BE2C (cell line): ENCODE measurements around the gene DLG2.

Experiments
- DNase-seq: peaks from one replicate; pipeline ENCODE4 v3.0.0-alpha.2; 2020
- H3K27me3 ChIP-seq: fragments of 250-450 bp; sonication (Bioruptor Pico); 2 replicates; pipeline ENCODE4 v1.5.1; 2020; ENCODE audit warnings: mild to moderate bottlenecking
- H3K36me3 ChIP-seq: fragments of 250-450 bp; sonication (Bioruptor Pico); 2 replicates; pipeline ENCODE4 v1.5.1; 2020; ENCODE audit warnings: mild to moderate bottlenecking
- H3K4me1 ChIP-seq: fragments of 250-450 bp; sonication (Bioruptor Pico); 2 replicates; pipeline ENCODE4 v1.5.1; 2020
- H3K4me3 ChIP-seq: 2 replicates; pipeline ENCODE4 v1.5.1; 2011; ENCODE audit warnings: low read depth, low read length
- H3K9me3 ChIP-seq: fragments of 250-450 bp; sonication (Bioruptor Pico); 2 replicates; pipeline ENCODE4 v1.5.1; 2020
- TF ChIP-seq, protein P1 (sequence below): IDR thresholded peaks from 2 replicates; pipeline ENCODE4 v1.5.1; 2012; ENCODE audit warnings: mild to moderate bottlenecking, low read depth, low read length

The DLG2 gene

DNA sequence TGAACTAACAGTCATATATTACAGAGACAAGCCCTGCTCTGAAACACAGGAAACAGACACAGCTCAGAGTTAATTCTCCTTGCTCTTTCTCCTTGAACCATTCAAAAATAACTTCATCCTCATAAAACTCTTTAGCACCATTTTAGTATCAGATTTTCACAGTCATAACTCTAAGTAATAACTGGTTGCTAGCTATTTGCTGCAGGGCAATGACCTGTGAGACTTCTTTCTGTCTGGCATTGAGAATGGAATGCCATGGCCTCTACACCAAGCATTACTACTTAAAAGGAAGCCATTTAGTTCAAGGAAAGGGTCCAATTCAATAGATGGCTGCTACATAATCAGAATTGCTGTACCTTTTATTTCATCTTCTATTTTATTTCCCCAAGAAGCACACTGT, 2154.3 kb downstream of the DLG2 start:
- Histone ChIP-seq H3K36me3 (no peaks in the 10 kb centered on the region), H3K9me3 (no peaks in the 10 kb centered on the region), H3K4me1 (peaks cover 17% of the 10 kb centered on the region), H3K4me3 (no peak overlapping the region), H3K27me3 (no peaks in the 10 kb centered on the region)
- TF ChIP-seq, protein P1, sequence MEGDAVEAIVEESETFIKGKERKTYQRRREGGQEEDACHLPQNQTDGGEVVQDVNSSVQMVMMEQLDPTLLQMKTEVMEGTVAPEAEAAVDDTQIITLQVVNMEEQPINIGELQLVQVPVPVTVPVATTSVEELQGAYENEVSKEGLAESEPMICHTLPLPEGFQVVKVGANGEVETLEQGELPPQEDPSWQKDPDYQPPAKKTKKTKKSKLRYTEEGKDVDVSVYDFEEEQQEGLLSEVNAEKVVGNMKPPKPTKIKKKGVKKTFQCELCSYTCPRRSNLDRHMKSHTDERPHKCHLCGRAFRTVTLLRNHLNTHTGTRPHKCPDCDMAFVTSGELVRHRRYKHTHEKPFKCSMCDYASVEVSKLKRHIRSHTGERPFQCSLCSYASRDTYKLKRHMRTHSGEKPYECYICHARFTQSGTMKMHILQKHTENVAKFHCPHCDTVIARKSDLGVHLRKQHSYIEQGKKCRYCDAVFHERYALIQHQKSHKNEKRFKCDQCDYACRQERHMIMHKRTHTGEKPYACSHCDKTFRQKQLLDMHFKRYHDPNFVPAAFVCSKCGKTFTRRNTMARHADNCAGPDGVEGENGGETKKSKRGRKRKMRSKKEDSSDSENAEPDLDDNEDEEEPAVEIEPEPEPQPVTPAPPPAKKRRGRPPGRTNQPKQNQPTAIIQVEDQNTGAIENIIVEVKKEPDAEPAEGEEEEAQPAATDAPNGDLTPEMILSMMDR, result no peak
- no peak for DNase-seq

DNA sequence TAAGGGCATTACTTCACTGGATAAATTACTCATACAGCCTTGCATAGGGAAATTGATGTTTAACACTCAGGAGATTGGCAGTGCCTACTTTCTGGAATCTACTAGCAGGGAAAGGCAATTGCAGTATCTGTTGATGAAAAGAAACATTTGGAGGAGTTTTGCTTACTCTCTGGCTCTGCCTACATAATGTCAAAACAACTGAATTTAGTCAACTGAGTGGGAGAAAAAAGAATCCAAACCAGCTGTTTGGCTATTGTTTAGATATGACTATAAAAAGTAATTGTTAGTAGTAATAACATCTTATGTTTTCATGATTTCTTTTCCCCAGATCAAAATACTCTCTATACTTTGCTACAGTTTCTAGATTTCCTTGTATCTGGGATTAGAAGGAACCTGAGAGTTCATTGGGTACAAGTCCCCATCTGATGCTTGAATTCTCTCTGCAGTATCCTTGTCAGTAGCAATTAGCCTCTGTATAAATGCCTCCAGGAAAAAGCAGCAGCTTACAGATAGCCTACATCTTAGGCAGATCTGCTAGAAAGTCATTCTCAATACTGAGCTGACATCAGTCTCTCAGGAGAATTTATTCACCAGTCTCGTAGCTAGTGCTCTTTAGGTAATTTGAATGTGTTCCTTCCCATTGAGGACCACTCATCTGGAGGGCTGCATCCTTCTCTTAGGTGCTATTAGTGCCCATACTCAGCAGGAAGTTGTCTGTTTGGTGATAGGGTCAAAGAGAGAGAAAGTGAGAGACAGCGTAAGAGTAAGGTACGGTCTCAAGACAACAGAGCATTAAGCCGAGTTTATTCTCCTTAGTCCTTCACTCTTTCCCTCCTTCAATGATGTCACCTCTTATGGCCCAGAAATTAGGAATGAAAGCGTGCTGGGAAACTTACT, 2155.1 kb downstream of the DLG2 start:
- H3K27me3 ChIP-seq, result no peaks in the 10 kb centered on the region
- TF ChIP-seq, protein P1, result no peak
- H3K9me3 ChIP-seq, result no peaks in the 10 kb centered on the region
- H3K4me1 ChIP-seq, result peaks cover 15% of the 10 kb centered on the region
- H3K4me3 ChIP-seq, result no peak overlapping the region
- no peak for DNase-seq
- H3K36me3 ChIP-seq, result no peaks in the 10 kb centered on the region

DNA sequence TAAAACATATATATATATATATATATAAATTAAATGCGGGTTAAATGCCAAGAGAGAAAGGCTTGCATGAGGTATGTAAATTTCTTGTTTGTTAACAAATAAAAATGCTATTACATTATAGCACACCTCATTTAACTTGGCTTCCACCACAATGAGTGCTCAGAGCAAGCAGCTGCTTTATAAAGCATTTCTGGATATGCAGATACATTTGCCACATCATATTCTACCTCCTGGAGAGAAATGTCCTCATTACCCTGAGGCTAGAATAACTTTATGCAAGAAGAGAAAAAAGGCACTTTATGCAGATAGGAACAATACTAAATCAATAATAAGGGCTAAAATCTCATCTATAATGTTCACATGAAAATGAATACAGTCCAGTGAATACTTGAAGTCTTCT, 2159.3 kb downstream of the DLG2 start:
- H3K4me1 ChIP-seq, result peaks cover 16% of the 10 kb centered on the region
- TF ChIP-seq, protein P1, result no peak
- H3K4me3 ChIP-seq, result no peak overlapping the region
- H3K9me3 ChIP-seq, result no peaks in the 10 kb centered on the region
- H3K36me3 ChIP-seq, result no peaks in the 10 kb centered on the region
- no peaks in the 10 kb centered on the region for H3K27me3 ChIP-seq
- no peak for DNase-seq

DNA sequence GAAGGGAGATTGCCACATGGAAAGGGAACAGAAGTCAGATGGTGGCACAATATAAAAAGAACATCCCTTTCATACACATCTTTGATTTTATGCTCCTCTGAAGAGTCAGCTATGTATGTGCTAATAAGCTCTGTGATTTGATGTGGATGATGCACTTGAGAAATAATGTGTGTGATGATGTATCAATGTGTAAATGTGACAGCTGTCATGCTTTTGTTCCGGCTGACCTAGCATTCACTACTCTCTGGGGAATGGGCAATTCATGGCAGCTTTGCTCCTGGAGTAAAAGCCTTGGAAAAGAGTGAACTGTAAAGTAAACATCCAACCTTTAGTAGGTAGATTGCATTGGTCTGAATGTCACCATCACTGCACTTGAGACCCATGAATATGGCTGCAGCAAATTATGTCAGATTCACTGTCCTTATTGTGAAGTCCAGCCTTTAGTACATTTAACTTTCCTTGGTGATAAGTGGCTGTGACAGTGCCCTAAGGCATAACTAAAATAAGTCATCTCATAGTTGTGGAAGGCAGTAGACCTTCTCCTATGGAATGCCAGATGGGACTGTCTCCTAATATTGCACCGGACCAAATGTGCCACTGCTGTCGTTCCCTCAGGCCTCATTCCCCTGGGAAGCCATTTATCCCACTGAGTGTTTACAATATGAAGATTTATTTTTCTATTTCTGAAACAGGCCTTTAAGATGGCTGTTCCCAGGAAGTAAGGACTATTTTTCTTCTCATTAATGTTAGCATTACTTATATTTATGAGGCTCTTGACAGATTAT, 2162.8 kb downstream of the DLG2 start:
- no peak overlapping the region for H3K4me3 ChIP-seq
- peaks cover 3% of the 10 kb centered on the region; the same call in 1 of the 2 replicates for H3K4me1 ChIP-seq
- H3K9me3 ChIP-seq, result no peaks in the 10 kb centered on the region
- DNase-seq, result no peak
- no peaks in the 10 kb centered on the region for H3K36me3 ChIP-seq
- TF ChIP-seq, protein P1, result no peak
- H3K27me3 ChIP-seq, result no peaks in the 10 kb centered on the region

DNA sequence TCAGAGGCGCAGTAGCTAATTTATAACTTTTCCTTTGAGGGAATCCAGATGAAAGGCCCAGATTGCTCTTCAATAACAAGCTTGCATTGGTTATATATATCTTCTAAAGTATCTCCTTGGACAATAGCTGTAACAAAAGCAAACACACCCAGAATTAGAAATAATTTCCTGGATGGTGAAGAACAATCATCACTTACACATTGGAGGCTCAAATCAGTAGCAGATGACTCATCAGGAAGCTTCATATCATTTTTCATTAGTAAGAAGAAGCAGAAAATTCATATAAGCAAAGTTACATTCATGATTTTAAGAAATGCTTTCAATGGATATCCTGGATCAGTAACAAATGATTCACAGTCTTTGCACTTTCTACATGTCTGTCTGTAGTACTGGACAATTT, 2167.3 kb downstream of the DLG2 start:
- no peak for DNase-seq
- H3K36me3 ChIP-seq, result no peaks in the 10 kb centered on the region
- peaks cover 3% of the 10 kb centered on the region; the same call in 1 of the 2 replicates for H3K4me1 ChIP-seq
- H3K9me3 ChIP-seq, result no peaks in the 10 kb centered on the region
- TF ChIP-seq, protein P1, result no peak
- no peak overlapping the region for H3K4me3 ChIP-seq
- no peaks in the 10 kb centered on the region for H3K27me3 ChIP-seq

DNA sequence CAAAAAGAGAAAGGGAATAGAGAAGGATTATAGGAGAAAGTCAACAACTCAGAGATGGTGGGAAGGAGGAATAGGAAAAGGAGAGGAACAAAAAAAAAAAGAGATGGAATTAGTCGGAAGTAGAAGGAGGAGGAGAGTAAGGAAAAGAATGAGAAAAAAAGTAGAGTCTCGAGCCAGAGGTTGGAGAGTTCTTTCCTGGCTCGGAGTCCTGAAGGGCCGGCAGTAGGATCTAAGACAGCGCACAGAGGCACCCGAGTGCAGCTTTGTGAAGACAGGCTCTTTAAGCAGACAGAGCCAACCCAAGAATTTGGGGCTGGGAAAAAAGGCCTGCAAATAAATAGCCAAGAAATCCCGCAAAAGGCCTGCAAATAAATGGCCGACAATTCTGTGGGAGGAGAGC, 2170.6 kb downstream of the DLG2 start:
- Histone ChIP-seq H3K9me3 (no peaks in the 10 kb centered on the region), H3K4me3 (no peak overlapping the region), H3K36me3 (no peaks in the 10 kb centered on the region), H3K4me1 (no peaks in the 10 kb centered on the region), H3K27me3 (no peaks in the 10 kb centered on the region)
- TF ChIP-seq, protein P1, result no peak
- no peak for DNase-seq
